ENCODE results near the gene KIF16B. TPM values are rescaled to one million over a fixed set of nuclear protein-coding genes. Genes with fewer than 3 reads are reported as not detected.

The KIF16B gene
- total and polyA plus RNA-seq, 9 of the 15 experiments (the other 6 are each of a cell fraction or from before 2014, with no cell fraction given), result 1.00 to 10.6 (median 8.5) TPM

DNA sequence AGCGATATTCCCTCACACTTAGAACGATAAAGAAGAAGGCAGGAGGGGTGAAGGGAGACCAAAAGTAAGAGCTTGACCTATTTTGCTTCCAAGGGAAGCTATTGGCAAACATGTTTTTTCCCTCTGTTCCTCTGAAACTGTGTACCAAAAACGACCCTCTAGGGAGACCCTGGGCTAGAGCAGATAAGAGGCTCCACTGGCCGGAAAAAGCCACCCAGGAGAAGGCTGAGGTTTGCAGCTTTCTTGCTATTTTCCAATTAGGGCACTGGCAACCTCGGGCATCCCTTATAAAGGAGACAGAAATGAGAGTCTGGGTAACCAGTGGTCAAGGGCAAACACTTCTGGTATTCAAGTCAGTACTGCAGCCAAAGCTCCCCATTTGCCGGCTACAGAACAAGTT is 168.0 kb downstream of the KIF16B start:
- in situ Hi-C loops (cut with MboI) (no loop called here), intact Hi-C loops (cut with micrococcal nuclease) (no loop called here)
- ATAC-seq, result no peak
- DNase-seq (ENCODE audit: extremely low read depth in 1 of 4, low spot score in 3 of 4), result no peak
- peaks cover 0 to 2% of the 10 kb centered on the region in 2 experiments; a peak in 1 of 5 replicates for H3K4me1 ChIP-seq (replicated peaks in 1 of 2; ENCODE audit: control insufficient read depth in 2 of 2, insufficient read depth in 2 of 2, low read length in 2 of 2)
- H3K27me3 ChIP-seq (ENCODE audit: control insufficient read depth in 2 of 2, insufficient read depth in 2 of 2, low read length in 2 of 2), result no peaks in the 10 kb centered on the region
- no peak overlapping the region for H3K4me2 ChIP-seq (ENCODE audit: insufficient read depth, low read length)
- no peak overlapping the region for H2AFZ ChIP-seq (ENCODE audit: low read depth, low read length)
- BruUV-seq (replicated peaks), result no TSS peak
- H3K9ac ChIP-seq (ENCODE audit: insufficient read depth in 1 of 2, low read depth in 2 of 2, low read length in 2 of 2), result no peak overlapping the region
- WGBS (ENCODE audit: insufficient coverage, low coverage, missing lambda C conversion rate), result 57% methylated on average over 5 of the region's 6 CpGs
- H3K9me1 ChIP-seq (ENCODE audit: control insufficient read depth, insufficient read depth, low read length), result no peaks in the 10 kb centered on the region
- H3K9me3 ChIP-seq (replicated peaks; ENCODE audit: control insufficient read depth, insufficient read depth, low read depth, low read length), result no peaks in the 10 kb centered on the region
- H3K79me2 ChIP-seq (ENCODE audit: control insufficient read depth, insufficient read depth, low read length), result no peaks in the 10 kb centered on the region
- no peak overlapping the region for H3K4me3 ChIP-seq
- H3K36me3 ChIP-seq (ENCODE audit: control insufficient read depth, insufficient read depth, low read length), result no peaks in the 10 kb centered on the region; the same call in 2 of the 3 replicates
- no peaks in the 10 kb centered on the region for H4K20me1 ChIP-seq (replicated peaks; ENCODE audit: control insufficient read depth, insufficient read depth, low read length)
- ChIA-PET POLR2A (no interaction called here), CTCF (ENCODE audit: low intra/inter-chr PET ratio) (no interaction called here)
- no peak for FAIRE-seq
- H3K27ac ChIP-seq (ENCODE audit: extremely low read depth, low read depth, low read length), result no peak overlapping the region
- TF ChIP-seq PYGO2 (tag; IDR thresholded peaks at IDR 0.05) (no peak), STAG1 (CRISPR knock-in tag; IDR thresholded peaks at IDR 0.05; ENCODE audit: borderline replicate concordance) (no peak), CTBP1 (IDR thresholded peaks at IDR 0.05; ENCODE audit: borderline replicate concordance) (no peak), CBFA2T3 (IDR thresholded peaks at IDR 0.05) (no peak), ZNF324 (CRISPR knock-in tag; IDR thresholded peaks at IDR 0.05) (no peak), NRF1 (conservative IDR thresholded peaks at IDR 0.05 in 1 of 2, IDR thresholded peaks at IDR 0.05 in 1 of 2) (no peak), NFIC (IDR thresholded peaks at IDR 0.05) (no peak), ZZZ3 (IDR thresholded peaks at IDR 0.05) (no peak), MTA1 (IDR thresholded peaks at IDR 0.05; ENCODE audit: borderline replicate concordance) (no peak), ZNF165 (CRISPR knock-in tag; IDR thresholded peaks at IDR 0.05; ENCODE audit: borderline replicate concordance) (no peak), NCOR1 (IDR thresholded peaks at IDR 0.05) (no peak), NCOA6 (IDR thresholded peaks at IDR 0.05) (no peak)
- TF ChIP-seq, protein P1, sequence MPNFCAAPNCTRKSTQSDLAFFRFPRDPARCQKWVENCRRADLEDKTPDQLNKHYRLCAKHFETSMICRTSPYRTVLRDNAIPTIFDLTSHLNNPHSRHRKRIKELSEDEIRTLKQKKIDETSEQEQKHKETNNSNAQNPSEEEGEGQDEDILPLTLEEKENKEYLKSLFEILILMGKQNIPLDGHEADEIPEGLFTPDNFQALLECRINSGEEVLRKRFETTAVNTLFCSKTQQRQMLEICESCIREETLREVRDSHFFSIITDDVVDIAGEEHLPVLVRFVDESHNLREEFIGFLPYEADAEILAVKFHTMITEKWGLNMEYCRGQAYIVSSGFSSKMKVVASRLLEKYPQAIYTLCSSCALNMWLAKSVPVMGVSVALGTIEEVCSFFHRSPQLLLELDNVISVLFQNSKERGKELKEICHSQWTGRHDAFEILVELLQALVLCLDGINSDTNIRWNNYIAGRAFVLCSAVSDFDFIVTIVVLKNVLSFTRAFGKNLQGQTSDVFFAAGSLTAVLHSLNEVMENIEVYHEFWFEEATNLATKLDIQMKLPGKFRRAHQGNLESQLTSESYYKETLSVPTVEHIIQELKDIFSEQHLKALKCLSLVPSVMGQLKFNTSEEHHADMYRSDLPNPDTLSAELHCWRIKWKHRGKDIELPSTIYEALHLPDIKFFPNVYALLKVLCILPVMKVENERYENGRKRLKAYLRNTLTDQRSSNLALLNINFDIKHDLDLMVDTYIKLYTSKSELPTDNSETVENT (CRISPR knock-in tag; IDR thresholded peaks at IDR 0.05), result no peak
- TF ChIP-seq, protein P2, sequence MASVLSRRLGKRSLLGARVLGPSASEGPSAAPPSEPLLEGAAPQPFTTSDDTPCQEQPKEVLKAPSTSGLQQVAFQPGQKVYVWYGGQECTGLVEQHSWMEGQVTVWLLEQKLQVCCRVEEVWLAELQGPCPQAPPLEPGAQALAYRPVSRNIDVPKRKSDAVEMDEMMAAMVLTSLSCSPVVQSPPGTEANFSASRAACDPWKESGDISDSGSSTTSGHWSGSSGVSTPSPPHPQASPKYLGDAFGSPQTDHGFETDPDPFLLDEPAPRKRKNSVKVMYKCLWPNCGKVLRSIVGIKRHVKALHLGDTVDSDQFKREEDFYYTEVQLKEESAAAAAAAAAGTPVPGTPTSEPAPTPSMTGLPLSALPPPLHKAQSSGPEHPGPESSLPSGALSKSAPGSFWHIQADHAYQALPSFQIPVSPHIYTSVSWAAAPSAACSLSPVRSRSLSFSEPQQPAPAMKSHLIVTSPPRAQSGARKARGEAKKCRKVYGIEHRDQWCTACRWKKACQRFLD (CRISPR knock-in tag; IDR thresholded peaks at IDR 0.05), result no peak
- TF ChIP-seq, protein P3, sequence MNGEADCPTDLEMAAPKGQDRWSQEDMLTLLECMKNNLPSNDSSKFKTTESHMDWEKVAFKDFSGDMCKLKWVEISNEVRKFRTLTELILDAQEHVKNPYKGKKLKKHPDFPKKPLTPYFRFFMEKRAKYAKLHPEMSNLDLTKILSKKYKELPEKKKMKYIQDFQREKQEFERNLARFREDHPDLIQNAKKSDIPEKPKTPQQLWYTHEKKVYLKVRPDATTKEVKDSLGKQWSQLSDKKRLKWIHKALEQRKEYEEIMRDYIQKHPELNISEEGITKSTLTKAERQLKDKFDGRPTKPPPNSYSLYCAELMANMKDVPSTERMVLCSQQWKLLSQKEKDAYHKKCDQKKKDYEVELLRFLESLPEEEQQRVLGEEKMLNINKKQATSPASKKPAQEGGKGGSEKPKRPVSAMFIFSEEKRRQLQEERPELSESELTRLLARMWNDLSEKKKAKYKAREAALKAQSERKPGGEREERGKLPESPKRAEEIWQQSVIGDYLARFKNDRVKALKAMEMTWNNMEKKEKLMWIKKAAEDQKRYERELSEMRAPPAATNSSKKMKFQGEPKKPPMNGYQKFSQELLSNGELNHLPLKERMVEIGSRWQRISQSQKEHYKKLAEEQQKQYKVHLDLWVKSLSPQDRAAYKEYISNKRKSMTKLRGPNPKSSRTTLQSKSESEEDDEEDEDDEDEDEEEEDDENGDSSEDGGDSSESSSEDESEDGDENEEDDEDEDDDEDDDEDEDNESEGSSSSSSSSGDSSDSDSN (IDR thresholded peaks at IDR 0.05; ENCODE audit: borderline replicate concordance in 1 of 2, low read depth in 2 of 2, low read length in 2 of 2), result no peak
- TF ChIP-seq, protein P4, sequence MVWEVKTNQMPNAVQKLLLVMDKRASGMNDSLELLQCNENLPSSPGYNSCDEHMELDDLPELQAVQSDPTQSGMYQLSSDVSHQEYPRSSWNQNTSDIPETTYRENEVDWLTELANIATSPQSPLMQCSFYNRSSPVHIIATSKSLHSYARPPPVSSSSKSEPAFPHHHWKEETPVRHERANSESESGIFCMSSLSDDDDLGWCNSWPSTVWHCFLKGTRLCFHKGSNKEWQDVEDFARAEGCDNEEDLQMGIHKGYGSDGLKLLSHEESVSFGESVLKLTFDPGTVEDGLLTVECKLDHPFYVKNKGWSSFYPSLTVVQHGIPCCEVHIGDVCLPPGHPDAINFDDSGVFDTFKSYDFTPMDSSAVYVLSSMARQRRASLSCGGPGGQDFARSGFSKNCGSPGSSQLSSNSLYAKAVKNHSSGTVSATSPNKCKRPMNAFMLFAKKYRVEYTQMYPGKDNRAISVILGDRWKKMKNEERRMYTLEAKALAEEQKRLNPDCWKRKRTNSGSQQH (CRISPR knock-in tag; IDR thresholded peaks at IDR 0.05), result no peak
